ENCODE data around the gene GGT6.

The GGT6 gene

GRCh38 chr17:4508207-4508606, 52.2 kb downstream of the GGT6 start:
- no peak overlapping the region for H3K4me3 ChIP-seq (ENCODE audit: low read depth, low read length)

DNA sequence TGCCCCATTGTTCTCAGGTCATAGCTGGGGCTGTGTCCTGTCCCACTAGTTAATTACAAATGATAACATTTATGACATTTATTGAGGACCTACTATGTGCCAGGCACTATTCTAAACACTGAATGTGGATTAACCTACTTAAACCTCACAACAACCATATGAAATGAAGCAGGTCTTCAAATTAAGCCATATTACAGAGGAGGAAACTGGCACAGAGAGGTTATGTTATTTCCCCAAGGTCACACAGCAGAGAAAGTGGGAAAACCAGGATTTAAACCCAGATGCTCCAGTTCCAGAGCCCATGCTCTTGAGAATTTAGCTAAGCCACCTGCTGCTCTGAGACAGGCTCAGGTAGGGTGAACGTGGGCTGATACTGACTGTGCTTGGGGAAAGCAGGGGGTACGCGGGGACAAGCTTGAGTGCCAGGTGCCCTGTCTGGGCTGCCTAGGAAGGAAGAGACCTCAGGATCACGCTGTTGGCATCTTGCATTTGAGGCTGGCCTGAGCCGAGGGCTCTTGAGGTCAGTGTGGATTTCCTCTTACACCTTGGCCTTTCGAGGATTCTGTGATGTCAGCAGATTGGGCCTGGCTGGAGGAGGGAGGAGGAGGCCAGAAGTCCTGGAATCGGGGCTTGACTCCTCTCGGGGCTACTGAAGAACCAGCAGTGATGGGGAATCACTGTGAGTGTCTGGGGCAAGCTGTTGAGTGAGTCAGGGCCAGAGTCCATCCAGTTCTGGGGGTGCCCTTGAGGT, 52.8 kb downstream of the GGT6 start:
- H3K4me3 ChIP-seq (ENCODE audit: low read depth, low read length), result no peak overlapping the region

Data from iPS-11a (cell line).